Measurements from ENCODE around the gene SDHAF2. TPM values are rescaled to one million over a fixed set of nuclear protein-coding genes. Genes with fewer than 3 reads are reported as not detected.

SDHAF2 gene
- total RNA-seq, 1 donor from 2014 or later, result 63.2 TPM

DNA sequence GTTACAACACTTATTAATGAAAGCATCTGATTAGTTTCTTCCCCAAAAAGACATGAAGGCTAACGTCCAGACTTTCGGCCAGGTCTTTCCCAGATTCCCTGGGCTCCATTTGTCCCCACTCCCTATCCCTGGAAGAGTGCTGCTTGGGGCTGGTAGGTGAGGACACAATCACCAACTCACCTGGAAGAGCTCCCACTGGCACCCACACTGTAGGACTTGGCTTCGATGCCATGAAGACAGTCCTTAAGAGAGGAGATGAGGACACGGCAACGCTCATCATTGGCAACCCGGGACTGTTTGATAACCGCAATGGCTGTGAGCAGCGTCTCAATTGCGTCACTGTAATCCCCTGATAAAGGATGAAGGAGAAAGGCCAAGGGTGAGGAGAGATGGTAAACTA is 18.3 kb upstream of the SDHAF2 start:
- no peak overlapping the region for H3K4me3 ChIP-seq (ENCODE audit: low read depth, low read length)
- TF ChIP-seq, protein P1, sequence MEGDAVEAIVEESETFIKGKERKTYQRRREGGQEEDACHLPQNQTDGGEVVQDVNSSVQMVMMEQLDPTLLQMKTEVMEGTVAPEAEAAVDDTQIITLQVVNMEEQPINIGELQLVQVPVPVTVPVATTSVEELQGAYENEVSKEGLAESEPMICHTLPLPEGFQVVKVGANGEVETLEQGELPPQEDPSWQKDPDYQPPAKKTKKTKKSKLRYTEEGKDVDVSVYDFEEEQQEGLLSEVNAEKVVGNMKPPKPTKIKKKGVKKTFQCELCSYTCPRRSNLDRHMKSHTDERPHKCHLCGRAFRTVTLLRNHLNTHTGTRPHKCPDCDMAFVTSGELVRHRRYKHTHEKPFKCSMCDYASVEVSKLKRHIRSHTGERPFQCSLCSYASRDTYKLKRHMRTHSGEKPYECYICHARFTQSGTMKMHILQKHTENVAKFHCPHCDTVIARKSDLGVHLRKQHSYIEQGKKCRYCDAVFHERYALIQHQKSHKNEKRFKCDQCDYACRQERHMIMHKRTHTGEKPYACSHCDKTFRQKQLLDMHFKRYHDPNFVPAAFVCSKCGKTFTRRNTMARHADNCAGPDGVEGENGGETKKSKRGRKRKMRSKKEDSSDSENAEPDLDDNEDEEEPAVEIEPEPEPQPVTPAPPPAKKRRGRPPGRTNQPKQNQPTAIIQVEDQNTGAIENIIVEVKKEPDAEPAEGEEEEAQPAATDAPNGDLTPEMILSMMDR (conservative IDR thresholded peaks at IDR 0.05; ENCODE audit: low read depth, low read length), result no peak
- no peak for DNase-seq (ENCODE audit: low read depth)

DNA sequence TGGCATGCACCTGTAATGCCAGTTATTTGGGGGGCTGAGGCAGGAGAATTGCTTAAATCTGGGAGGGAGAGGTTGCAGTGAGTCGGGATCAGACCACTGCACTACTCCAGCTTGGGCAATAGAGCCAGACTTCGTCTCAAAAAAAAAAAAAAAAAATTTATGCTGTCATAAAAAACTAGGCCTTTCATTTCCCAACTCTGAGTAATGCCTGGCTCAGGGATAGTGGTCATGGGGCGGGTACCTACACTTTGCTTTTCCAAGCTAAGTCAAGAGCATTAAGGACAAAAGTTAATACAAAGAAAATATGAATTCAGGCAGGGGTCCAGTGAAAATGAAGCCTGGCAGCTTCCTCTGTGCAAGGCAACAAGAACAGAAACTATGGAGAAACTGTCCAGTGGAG is 16.4 kb upstream of the SDHAF2 start:
- DNase-seq (ENCODE audit: low read depth), result no peak
- TF ChIP-seq, protein P1 (conservative IDR thresholded peaks at IDR 0.05; ENCODE audit: low read depth, low read length), result no peak

DNA sequence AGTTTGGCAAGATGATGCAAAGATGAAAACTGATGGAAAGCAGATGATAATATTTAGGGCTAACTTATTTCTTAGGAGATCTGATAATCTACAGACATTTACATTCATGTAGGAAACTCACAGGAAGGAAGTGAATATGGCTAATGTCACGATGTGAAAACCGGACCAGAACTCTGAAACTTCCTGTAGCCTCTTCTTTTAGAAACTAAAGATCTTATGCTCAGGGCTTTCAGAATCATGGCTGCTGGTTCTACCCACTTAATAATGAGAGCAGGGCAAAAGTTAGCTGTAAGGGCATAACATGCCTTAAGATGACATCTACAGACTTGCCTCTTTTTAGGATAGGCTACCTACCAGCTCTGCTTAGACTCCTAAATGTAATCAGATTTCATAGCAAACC is 15.4 kb upstream of the SDHAF2 start:
- TF ChIP-seq, protein P1 (conservative IDR thresholded peaks at IDR 0.05; ENCODE audit: low read depth, low read length), result no peak
- no peak overlapping the region for H3K4me3 ChIP-seq (ENCODE audit: low read depth, low read length)
- no peak for DNase-seq (ENCODE audit: low read depth)

More for the DNA sequence above, 16.4 kb upstream of the SDHAF2 start:
- H3K4me3 ChIP-seq (ENCODE audit: low read depth, low read length), result no peak overlapping the region

DNA sequence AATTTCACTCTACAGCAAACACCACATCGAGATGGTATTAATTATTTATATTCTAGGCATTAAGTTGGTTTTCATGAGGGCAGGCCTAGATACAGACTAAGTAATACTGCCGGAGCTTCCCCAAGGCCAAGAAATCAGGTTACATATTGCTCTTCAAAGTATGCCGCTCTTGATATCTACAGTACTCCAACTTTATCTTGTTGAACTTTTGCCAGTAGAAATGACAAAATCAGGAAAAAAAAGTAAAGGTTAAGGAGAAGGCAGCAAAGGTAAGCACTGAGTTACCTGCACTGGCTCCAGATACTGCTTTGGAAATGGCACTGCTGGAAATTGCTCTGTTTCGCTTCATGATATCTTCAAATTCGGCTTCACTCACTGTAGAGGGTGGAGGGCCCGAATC is 14.5 kb upstream of the SDHAF2 start:
- TF ChIP-seq, protein P1 (conservative IDR thresholded peaks at IDR 0.05; ENCODE audit: low read depth, low read length), result no peak
- DNase-seq (ENCODE audit: low read depth), result no peak

DNA sequence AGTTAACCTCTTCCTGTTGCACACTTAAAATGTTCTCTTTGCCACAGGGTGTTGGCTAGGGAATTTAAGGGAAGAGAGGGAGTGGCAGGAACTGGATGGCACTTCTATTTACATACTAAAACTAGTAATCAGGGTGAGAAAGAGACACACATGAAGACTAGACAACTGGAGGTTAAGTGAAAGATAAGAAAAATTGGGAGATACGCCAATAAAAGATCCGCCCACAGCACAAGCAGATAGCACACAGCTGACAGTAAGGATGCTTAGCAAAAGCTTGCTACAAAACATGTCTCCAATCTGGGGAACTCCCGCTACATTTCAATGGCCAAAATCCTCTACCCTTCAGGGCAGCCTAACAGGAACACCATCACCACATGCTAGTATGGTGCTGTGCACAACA is 13.0 kb upstream of the SDHAF2 start:
- no peak for DNase-seq (ENCODE audit: low read depth)
- TF ChIP-seq, protein P1 (conservative IDR thresholded peaks at IDR 0.05; ENCODE audit: low read depth, low read length), result no peak
- no peak overlapping the region for H3K4me3 ChIP-seq (ENCODE audit: low read depth, low read length)

More for the DNA sequence above, 14.5 kb upstream of the SDHAF2 start:
- no peak overlapping the region for H3K4me3 ChIP-seq (ENCODE audit: low read depth, low read length)

DNA sequence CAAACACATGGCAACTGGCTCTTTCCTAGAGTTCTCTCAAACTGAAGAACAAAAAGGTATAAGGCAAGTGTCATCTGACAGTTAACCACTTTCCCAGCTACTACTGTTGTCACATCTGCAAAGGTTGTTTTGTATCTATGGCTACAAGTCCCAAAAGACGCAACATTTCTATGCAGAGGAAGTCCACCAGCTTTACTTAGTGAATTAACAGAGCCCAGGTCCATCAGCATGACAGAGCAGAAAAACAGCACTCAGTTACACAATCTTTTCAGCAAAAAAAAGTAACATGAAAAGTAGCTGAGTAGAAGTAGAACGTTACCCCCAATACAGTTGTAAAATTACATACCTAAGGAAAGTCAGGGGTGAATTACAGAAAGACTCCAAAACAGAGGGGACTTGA is 12.3 kb upstream of the SDHAF2 start:
- TF ChIP-seq, protein P1 (conservative IDR thresholded peaks at IDR 0.05; ENCODE audit: low read depth, low read length), result no peak
- no peak overlapping the region for H3K4me3 ChIP-seq (ENCODE audit: low read depth, low read length)
- no peak for DNase-seq (ENCODE audit: low read depth)

DNA sequence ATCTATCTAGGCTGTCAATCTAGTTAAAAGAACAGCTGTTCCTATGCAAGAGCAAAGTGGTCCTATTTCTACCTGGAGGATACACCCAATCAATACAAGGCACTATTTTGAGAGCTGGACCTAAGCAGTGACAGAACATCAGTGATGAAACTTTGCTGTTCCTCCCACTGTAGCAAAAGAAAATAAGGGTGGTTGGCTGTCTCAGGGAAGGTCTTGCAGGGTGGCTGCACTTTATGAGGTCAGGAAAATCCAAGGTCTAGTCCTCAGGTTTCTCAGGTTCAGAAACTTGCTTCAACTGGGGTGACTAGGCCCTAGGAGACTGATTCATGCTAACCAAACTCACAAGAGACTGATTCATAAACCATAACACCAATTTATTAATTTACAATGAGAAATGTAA is 11.8 kb upstream of the SDHAF2 start:
- DNase-seq (ENCODE audit: low read depth), result peak; percentile 41
- TF ChIP-seq, protein P1 (conservative IDR thresholded peaks at IDR 0.05; ENCODE audit: low read depth, low read length), result no peak

More for the DNA sequence above, 11.8 kb upstream of the SDHAF2 start:
- no peak overlapping the region for H3K4me3 ChIP-seq (ENCODE audit: low read depth, low read length)
